Esophagus squamous epithelium (tissue), 4 donors: ENCODE results near the gene PNRC1.

Experiments
- CTCF ChIP-seq, 6 experiments: fragments of 450-650 bp in 4 of 6; fragments of 200-600 bp in 2 of 6; sonication (generic) in 2 of 6; IDR thresholded peaks; one replicate each; pipeline ENCODE4 v1.5.1; 2016 to 2019; ENCODE audit warnings: antibody characterized with exemption in 6 of 6, mild to moderate bottlenecking in 4 of 6, moderate library complexity in 4 of 6
- POLR2A ChIP-seq, 4 donors: fragments of 450-650 bp; IDR thresholded peaks; one replicate each; pipeline ENCODE4 v1.6.1; 2017; ENCODE audit warnings: antibody characterized with exemption in 4 of 4, mild to moderate bottlenecking in 4 of 4, moderate library complexity in 3 of 4

- TF ChIP-seq CTCF (IDR thresholded peaks at IDR 0.05): no peak
- TF ChIP-seq POLR2A (IDR thresholded peaks at IDR 0.05): no peak
Measured at GRCh38 chr6:89059227-89059626, 21.3 kb upstream of the PNRC1 start.
